Activated T-helper 17 cell treated with anti-CD3 and anti-CD28 coated beads, Interleukin-2, amount 50 U/mL, for 72 hours (primary cell): ENCODE data around the gene MYH7. TPM values are rescaled to one million over a fixed set of nuclear protein-coding genes. Genes with fewer than 3 reads are reported as not detected.

Experiments
- ATAC-seq: fragments of 150-1000 bp; cut with Tn5 transposase; replicated peaks from 2 replicates; pipeline ENCODE4 v1.10.0; 2021; ENCODE audit warnings: mild to moderate bottlenecking, moderate library complexity
- H3K27ac Mint-ChIP-seq: one replicate; pipeline ENCODE4 v1.8.0; 2022; ENCODE audit warnings: mixed read lengths
- H3K27me3 Mint-ChIP-seq: one replicate; pipeline ENCODE4 v1.8.0; 2022; ENCODE audit warnings: mixed read lengths
- H3K36me3 Mint-ChIP-seq: one replicate; pipeline ENCODE4 v1.8.0; 2022; ENCODE audit warnings: low read depth, mild to moderate bottlenecking, mixed read lengths
- H3K4me1 Mint-ChIP-seq: one replicate; pipeline ENCODE4 v1.8.0; 2022; ENCODE audit warnings: mixed read lengths
- H3K4me3 Mint-ChIP-seq: one replicate; pipeline ENCODE4 v1.8.0; 2022; ENCODE audit warnings: mild to moderate bottlenecking, mixed read lengths
- H3K9me3 Mint-ChIP-seq: one replicate; pipeline ENCODE4 v1.8.0; 2022; ENCODE audit warnings: mixed read lengths
- total RNA-seq, 2 donors: library from RNA; stranded (reverse); gene quantifications; one replicate each; pipeline ENCODE4 v1.2.3, GENCODE V29; 2022

Gene MYH7
- total RNA-seq, 2 donors from 2014 or later: 0.13 to 0.19 TPM

DNA sequence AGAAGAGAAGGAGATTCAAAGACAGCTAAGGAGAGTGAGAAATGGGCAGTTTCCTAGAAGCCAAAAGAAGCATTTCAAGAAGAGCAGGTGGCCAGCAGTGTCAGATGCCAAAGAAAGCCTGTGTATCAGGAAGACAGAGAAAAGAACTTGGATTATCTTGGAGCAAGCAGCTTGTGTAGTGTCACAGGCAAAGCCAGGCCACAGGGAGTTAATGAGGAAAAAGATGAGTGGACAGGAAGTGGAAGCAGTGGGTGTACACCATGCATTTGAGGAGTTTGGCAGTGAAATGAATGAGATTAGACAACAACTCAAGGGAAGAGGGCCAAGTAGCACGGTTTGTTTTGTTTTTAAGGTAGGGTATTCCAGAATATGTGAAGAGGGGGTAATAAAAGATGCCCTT lies 5.6 kb upstream of the MYH7 start:
- Mint-ChIP-seq H3K27ac (no peak overlapping the region), H3K4me1 (no peaks in the 10 kb centered on the region), H3K27me3 (peaks cover 22% of the 10 kb centered on the region), H3K36me3 (no peaks in the 10 kb centered on the region), H3K4me3 (no peak overlapping the region), H3K9me3 (no peaks in the 10 kb centered on the region)
- no peak for ATAC-seq

DNA sequence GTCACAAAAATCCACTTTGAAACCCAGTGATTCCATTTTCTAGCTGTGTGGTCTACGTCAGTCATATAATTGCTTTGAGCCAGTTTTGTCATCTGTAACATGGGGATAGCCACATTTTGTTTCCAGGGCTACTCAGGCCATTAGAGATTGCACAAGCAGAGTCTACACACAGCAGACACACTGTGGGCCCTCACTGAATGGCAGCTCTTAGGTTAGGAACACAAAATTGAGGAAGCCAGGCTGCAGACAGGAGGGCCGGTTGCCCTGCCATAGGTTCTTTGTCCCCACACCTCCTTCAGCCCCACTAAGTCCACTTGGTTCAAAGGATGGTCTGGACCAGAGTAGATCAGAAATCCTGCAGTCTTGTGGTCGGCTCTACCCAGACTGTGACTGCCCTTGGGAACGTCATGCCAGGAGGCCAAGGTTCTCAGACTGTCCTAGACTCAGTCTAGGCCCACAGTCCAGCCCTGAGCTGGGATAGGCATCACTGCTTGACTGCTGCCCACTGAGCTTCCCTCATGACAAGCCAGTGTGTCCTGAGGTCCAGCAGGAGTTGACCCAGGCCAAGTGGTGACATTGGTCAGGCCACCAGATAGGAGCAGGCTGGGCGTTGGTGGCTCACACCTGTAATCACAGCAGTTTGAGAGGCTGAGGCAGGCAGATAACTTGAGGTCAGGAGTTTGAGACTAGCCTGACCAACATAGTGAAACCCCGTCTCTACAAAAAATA lies 3.8 kb upstream of the MYH7 start:
- Mint-ChIP-seq H3K27ac (no peak overlapping the region), H3K4me3 (no peak overlapping the region), H3K4me1 (no peaks in the 10 kb centered on the region), H3K9me3 (no peaks in the 10 kb centered on the region), H3K36me3 (no peaks in the 10 kb centered on the region), H3K27me3 (peaks cover 22% of the 10 kb centered on the region)
- no peak for ATAC-seq

DNA sequence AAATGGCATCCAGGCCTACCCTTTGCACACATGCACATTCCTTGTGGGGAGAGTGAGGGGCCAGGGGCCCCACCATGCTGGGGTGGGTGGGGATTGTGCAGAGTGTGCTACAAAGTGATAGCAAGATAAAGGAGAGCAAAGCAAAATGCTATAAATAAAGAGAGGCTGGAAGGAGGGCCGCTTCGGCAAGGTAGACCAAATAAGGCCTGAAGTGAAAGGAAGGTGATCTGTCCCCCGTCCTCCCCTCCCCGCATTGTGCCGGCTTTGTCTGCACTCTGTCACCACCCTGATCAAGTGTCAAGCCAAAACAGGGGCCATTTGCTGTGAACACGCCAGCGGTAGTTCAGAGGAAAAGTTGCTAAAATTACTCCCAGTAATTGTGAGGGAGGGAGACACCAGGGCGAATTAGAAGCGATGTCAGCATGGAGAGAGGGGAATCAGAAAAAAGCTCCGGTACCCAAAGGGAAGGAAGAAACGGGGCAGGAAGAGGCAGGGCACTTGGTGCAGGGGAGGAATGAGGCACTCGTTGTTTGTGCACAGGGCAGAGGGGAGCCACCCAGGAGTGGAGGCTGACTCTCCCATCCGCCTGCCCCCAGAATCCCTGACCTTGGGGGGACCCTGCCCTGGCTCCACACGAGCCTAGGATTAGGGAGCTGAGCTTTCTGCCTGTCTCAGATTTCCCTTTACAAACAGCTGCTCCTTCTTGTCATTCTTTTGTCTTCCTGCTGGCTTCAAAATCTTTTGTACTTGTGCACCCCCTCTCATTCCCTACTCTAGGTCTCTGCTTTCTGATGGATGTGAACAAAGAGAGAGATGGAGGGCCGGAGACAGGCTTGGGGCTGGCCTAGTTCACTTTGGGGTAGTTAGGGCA lies 2.9 kb upstream of the MYH7 start:
- Mint-ChIP-seq H3K36me3 (no peaks in the 10 kb centered on the region), H3K27me3 (peaks cover 22% of the 10 kb centered on the region), H3K9me3 (no peaks in the 10 kb centered on the region), H3K4me1 (no peaks in the 10 kb centered on the region), H3K4me3 (no peak overlapping the region), H3K27ac (no peak overlapping the region)
- no peak for ATAC-seq

DNA sequence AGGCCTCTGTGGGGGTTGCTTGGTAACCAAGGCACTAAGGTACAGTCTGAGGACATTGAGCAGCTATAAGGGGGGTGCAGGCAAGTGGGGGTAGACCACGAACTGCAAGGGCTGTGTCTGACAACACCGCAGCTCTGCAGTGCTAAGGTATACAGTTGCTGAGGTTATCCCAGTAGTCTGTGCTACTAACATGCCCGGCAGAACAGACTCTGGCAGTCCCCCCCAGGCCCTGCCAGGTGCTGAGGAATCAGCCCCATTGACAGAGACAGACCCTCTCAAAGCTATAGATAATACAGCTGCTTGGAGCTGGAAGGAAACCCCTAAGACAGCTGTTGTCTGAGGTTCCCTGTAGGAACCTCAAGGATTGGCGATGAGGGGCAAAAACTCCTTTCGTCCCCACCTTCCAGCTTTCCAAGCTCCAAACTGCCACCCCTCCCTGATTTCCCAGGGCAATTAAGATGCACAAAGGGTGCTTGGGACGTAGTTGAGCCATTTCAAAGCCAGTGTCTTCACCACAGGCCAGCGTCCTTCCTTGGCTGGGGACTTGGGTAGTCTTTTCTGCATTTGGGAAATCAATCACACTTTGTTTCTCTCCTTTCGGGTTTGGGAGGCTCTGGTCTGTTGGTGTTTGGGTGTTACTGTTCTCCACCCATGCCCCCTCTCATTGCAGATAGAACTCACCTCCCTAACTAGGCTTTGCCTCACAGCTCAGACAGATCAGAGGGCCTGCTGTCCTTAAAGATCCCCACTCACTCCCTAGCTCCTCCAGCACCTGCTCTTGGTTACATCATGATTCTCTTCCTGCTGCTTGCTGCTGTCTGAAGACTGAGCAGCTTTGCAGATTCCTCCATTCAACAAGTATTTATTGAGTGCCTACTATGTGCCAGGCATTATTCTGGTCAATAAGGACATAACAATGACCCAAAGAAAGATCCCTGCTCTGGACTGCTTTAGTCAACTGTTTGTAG lies 2.0 kb upstream of the MYH7 start:
- H3K9me3 Mint-ChIP-seq: no peaks in the 10 kb centered on the region
- H3K27me3 Mint-ChIP-seq: peaks cover 14% of the 10 kb centered on the region
- H3K4me3 Mint-ChIP-seq: no peak overlapping the region
- no peaks in the 10 kb centered on the region for H3K36me3 Mint-ChIP-seq
- no peak overlapping the region for H3K27ac Mint-ChIP-seq
- no peaks in the 10 kb centered on the region for H3K4me1 Mint-ChIP-seq
- no peak for ATAC-seq

DNA sequence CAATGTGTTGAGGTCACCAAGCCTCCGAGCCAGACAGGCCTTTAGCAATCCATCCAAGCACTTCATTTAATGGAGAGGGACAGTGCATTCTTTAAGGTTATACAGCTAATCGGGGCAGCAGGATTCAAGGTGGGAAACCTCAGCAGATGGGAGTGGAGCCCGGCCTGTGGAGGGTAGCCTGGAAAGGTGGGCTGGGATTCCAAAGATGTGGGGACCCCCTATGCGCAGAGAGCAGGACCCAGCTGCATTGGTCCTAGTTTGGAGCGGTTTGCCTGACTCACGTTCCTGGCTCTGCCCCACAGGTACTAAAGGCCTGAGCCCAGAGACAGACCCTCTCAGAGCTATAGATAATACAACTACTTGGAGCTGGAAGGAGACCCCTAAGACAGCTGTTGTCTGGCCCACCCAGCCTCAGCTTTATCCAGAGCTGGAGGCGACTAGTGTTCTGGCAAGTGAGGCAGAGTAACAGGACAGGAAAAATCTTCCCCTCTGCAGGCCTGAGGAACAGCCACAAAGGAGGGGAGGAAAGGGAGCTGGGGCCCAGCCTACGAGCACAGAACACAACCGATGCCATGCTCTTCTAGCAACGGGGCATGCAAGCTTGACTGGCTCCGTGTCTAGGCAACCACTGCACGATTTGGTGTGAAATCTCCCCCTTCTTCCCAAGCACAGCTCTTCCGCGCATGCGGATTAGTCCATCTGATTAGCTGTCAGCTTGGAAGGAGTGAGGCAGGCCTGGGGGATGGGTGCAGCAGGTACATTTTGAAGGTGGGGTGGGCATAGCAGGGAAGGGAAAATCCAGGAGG lies 1.1 kb upstream of the MYH7 start:
- H3K36me3 Mint-ChIP-seq: no peaks in the 10 kb centered on the region
- H3K27ac Mint-ChIP-seq: no peak overlapping the region
- no peaks in the 10 kb centered on the region for H3K4me1 Mint-ChIP-seq
- H3K27me3 Mint-ChIP-seq: peaks cover 15% of the 10 kb centered on the region
- H3K9me3 Mint-ChIP-seq: no peaks in the 10 kb centered on the region
- ATAC-seq: no peak
- no peak overlapping the region for H3K4me3 Mint-ChIP-seq

DNA sequence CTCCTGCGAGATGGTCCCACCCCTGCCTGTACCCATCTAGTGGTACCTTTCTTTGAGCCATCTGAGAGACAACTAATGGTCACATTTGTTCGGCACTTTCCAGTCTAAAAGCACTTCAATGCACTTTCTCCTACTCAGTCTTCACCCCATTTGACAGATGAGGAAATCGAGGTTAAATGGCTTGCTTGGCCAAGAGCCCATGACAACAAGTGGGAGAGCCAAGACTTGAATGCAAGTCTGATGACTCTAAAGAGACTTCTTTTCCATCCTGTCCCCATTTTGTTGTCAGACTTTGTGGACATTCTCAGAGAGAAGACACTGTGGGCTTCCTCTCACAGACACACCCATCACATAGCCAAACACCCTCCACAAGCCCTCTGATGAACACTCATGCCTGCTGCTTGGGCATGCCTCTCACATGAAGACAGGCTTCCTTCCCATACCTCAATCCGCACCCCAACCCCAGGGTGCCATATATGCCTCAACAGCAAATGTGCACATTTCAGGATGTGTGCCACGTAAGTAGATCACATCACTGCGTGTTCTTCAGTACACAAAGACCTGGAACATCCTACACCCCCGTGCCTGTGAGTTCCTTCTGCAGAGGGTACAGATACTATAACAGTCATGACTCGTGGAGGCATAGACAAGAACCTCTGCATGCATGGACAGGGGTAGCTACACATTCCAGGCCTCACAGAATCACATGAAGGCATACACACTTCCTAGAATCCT lies 805 bp downstream of the MYH7 start:
- peaks cover 6% of the 10 kb centered on the region for H3K27me3 Mint-ChIP-seq
- no peak overlapping the region for H3K27ac Mint-ChIP-seq
- no peaks in the 10 kb centered on the region for H3K4me1 Mint-ChIP-seq
- H3K4me3 Mint-ChIP-seq: no peak overlapping the region
- H3K36me3 Mint-ChIP-seq: no peaks in the 10 kb centered on the region
- no peaks in the 10 kb centered on the region for H3K9me3 Mint-ChIP-seq
- no peak for ATAC-seq

DNA sequence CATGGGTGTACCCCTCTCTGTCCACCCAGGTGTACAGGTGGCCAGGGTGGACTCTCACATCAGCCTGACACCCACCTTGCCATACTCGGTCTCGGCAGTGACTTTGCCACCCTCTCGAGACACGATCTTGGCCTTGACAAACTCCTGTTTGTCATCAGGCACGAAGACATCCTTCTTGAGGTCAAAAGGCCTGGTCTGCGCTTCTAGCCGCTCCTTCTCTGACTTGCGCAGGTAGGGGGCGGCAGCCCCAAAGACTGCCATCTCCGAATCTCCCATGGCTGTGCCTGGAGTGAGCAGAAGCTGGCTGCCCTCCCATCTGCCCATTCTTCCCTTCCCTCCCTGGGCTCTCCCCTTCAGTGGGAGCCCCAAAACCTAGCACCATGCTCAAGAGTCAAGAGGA lies 2.0 kb downstream of the MYH7 start:
- Mint-ChIP-seq H3K27ac (no peak overlapping the region), H3K36me3 (no peaks in the 10 kb centered on the region), H3K27me3 (peaks cover 6% of the 10 kb centered on the region), H3K4me1 (no peaks in the 10 kb centered on the region), H3K4me3 (no peak overlapping the region), H3K9me3 (no peaks in the 10 kb centered on the region)
- ATAC-seq: no peak

DNA sequence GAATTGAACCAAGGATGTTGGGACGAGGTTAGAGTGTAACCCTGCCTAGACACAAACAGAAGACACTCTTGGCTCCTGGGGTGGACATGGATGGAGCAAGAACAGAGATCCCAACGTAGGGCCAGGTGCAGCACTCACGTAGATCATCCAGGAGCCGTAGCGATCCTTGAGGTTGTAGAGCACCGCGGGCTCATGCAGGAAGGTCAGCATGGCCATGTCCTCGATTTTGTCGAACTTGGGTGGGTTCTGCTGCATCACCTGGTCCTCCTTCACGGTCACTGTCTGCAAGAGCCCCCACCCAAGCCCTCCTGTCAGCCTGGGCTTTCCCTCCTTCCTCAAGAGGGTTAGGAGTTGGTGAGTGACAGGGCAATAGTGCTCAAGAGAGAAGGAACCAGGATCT lies 2.5 kb downstream of the MYH7 start:
- H3K9me3 Mint-ChIP-seq: no peaks in the 10 kb centered on the region
- H3K27ac Mint-ChIP-seq: no peak overlapping the region

DNA sequence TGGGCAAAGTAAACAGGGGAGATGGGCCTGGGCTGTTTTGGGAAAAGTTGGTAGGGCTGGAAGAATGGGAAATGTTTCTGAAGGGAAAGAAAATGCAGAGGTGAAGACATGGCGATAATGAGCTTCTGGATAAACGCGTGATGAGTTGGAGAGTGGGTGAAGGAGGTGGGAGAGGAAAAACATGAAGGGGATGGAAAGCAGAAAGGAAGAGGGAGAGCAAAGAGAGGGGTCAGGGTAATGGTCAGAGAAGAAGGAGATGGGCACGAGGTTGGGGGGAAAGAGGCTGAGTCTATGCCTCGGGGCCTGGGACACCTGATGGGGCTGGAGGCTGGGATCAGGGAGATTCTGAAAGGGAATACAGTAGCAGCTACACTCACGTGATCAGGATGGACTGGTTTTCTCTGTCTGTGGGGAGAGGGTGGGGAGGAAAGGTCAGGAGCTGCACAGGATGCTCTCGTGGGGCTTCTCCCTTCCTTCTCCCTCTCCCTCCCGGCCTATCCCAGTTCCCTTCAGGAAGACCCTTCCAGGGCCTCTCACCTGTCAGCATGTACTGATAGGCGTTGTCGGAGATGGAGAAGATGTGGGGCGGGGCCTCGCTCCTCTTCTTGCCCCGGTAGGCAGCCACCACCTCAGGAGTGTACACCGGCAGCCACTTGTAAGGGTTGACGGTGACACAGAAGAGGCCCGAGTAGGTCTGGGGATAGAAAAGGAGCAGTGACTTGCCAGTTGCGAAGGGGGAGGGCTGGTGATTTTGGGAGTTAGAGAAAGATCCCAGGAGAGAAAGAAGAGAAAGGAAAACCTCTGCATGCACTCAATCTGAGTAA lies 3.1 kb downstream of the MYH7 start:
- Mint-ChIP-seq H3K4me3 (no peak overlapping the region), H3K27me3 (peaks cover 6% of the 10 kb centered on the region), H3K27ac (no peak overlapping the region), H3K36me3 (no peaks in the 10 kb centered on the region), H3K4me1 (no peaks in the 10 kb centered on the region), H3K9me3 (no peaks in the 10 kb centered on the region)
- no peak for ATAC-seq

More for the DNA sequence above, 2.5 kb downstream of the MYH7 start:
- H3K4me3 Mint-ChIP-seq: no peak overlapping the region
- no peak for ATAC-seq
- H3K27me3 Mint-ChIP-seq: peaks cover 6% of the 10 kb centered on the region
- no peaks in the 10 kb centered on the region for H3K36me3 Mint-ChIP-seq
- no peaks in the 10 kb centered on the region for H3K4me1 Mint-ChIP-seq

DNA sequence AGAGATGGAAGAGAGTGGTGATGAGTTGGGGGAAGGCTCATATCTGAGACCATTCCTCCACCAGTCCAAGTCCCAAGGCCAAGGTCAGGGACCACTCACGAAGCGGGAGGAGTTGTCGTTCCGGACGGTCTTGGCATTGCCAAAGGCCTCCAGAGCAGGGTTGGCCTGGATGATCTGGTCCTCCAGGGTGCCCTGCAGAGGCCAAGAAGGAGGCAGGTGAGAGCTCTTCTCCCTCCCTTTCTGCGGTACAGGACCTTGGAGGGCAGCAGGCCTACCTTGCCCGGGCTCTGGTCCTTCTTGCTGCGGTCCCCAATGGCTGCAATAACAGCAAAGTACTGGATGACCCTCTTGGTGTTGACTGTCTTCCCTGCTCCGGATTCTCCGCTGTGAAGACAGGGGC lies 4.0 kb downstream of the MYH7 start:
- Mint-ChIP-seq H3K36me3 (no peaks in the 10 kb centered on the region), H3K4me3 (no peak overlapping the region), H3K4me1 (no peaks in the 10 kb centered on the region), H3K27me3 (peaks cover 6% of the 10 kb centered on the region), H3K27ac (no peak overlapping the region), H3K9me3 (no peaks in the 10 kb centered on the region)
- ATAC-seq: no peak

DNA sequence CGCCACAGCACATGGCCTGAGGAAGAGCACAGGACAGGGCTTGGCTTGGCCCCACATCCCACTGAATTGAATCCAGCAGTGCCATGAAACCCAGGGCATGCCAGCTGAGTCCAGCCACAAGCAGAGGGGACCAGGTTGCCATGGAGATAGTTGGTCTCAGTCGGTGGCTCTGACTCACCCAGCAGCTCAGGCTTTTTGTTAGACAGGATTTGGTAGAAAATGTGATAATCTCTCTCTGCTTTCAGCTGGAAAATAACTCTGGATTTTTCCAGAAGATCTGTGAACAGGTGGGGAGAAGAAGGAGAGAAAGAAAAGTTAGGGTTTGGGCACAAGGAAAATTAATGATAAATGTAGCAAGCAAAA lies 4.8 kb downstream of the MYH7 start:
- ATAC-seq: no peak
- no peaks in the 10 kb centered on the region for H3K36me3 Mint-ChIP-seq
- no peak overlapping the region for H3K27ac Mint-ChIP-seq
- H3K4me3 Mint-ChIP-seq: no peak overlapping the region
- H3K4me1 Mint-ChIP-seq: no peaks in the 10 kb centered on the region
- H3K27me3 Mint-ChIP-seq: peaks cover 6% of the 10 kb centered on the region
- H3K9me3 Mint-ChIP-seq: no peaks in the 10 kb centered on the region

DNA sequence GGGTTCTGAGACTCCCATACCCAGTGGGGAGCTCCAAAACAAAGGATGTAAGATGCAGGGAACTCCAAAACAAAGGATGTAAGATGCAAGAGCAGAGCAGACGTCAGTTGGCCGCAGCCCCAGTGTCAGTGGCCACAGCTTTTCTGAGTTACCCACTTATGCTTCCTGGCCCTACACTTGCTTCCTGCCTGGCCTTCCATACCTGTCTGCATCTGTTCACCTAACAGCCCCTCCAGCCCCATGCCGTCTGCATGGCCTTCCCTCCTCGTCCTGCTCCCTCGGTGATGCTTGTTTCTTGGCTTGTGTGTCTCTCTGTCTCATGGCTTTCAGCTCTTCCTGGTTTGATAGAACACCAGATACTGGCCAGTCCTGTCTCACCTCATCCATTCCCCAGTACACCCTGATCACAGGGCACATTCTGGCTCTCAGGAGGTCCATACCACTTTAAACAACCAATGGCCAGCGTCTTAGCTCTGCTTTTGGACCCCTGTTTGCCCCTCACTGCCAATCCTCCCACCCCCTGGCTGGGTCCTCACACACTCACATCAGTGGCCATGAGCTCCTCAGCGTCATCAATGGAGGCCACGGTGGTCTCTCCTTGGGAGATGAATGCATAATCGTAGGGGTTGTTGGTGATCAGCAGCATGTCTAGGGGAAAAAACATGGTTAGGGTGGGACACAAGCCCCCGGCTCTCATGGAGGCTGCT lies 5.3 kb downstream of the MYH7 start:
- no peak for ATAC-seq
- H3K4me1 Mint-ChIP-seq: no peaks in the 10 kb centered on the region
- no peaks in the 10 kb centered on the region for H3K9me3 Mint-ChIP-seq
- no peak overlapping the region for H3K27ac Mint-ChIP-seq
- peaks cover 6% of the 10 kb centered on the region for H3K27me3 Mint-ChIP-seq
- no peaks in the 10 kb centered on the region for H3K36me3 Mint-ChIP-seq
- H3K4me3 Mint-ChIP-seq: no peak overlapping the region
